K562 treated with DMSO at 1 percent for 48 hours (cell line): ENCODE measurements around the gene CLMP. TPM values are rescaled to one million over a fixed set of nuclear protein-coding genes. Genes with fewer than 3 reads are reported as not detected.

Experiments used
- total RNA-seq: library from RNA; unstranded; fragments of 300-600 nt; gene quantifications from 2 replicates; pipeline ENCODE4 v1.2.3, GENCODE V29; 2022; ENCODE audit warnings: low replicate concordance; ENCODE audit errors: extremely low read depth

Gene CLMP, protein sequence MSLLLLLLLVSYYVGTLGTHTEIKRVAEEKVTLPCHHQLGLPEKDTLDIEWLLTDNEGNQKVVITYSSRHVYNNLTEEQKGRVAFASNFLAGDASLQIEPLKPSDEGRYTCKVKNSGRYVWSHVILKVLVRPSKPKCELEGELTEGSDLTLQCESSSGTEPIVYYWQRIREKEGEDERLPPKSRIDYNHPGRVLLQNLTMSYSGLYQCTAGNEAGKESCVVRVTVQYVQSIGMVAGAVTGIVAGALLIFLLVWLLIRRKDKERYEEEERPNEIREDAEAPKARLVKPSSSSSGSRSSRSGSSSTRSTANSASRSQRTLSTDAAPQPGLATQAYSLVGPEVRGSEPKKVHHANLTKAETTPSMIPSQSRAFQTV
- total RNA-seq: not detected in 2 replicates

DNA sequence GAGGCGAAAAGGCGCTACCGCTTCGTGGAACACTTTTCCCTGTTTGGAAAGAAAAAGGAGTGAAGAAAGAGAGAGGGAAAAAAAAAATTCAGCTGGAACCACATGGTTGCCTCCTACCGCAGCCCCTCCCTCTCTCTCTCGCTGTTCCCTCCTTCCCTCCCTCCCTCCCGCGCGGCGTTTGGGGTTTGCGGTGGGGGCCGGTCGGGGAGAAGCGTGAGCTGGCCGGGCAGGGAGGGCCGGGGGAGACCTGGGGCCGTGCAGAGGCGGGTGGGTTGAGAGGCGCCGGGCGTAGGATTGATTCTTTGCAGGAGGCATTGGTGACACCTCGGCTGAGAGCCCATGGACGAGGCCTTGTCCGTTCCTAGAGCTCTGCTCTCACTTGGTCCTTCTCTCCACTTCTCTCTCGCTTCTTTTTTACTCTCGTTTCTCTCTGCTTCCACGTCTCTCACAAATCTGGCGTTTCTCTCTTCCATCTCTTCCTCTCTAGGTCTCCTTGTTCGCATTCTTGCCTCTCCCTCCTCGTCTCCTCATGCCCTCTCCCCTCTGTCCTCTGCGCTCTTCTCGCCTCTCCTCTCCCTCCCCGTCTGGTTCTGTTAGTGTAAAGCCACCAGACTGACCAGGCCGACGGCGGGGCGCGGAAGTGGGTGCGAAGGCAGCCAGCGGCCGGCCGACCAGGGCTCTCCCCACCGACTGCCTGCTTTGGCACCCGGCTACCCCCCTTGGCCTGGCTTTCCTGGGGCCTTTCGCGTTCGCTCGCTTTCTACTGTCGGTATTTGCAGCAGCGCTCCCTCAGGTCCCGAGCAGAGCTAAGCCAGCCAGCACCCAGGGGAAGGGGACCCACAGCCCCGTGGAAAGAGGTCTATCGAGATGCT is at the start of gene CLMP:
TSS of gene CLMP (minus strand) at position 61 of the 872 bp plus-strand sequence. CDS start 308 bp downstream, outside the sequence.

DNA sequence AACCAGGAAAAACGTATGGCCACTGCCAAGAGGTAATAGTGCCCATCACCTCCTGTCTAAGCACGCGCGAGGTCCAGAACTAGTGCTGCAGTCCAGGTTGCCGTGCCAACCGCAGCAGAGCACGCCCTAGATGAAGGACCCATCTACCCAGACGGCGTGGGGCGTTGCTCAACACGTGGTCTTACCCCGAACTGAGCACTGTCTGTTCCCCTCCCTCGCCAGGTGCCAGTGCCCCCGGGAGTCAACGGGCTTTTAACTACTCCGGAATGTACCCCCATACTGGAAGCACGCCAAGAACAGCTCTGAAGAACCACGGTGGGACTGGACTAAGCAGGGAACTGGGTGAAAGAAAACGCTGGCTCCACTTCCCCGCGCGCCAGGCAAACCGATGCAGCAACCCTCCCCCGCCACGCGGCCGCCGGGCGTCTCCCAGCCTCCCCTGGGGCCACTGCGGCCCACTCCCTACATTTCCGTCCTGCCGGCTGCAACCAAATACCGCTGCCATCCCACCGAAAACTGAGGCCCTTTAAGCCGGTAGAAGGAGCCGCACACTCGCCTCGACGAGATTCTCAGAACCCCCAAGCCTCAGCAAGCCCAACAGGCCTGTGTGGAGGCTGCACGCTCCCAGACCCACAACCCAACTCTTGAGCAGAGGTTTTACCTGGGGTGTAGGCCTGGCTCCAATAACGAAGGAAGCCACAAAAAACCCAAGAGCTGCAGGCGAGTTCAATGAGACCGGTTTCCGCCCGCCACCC is 133.5 kb downstream of the CLMP start, which contains the start of gene HSPA8:
TSS of gene HSPA8 (minus strand) at position 734 of the 755 bp plus-strand sequence. CDS start 812 bp downstream, outside the sequence.

Other genes with a start within 250 kb of the CLMP start
- gene BSX, start 213.4 kb downstream of the CLMP start, total RNA-seq: not detected in 2 replicates
- gene HSPA8, start 133.1 kb downstream of the CLMP start, total RNA-seq: 659 and 1,915 TPM in 2 replicates
- gene GRAMD1B, start 235.0 kb upstream of the CLMP start, total RNA-seq: not detected in 2 replicates